HG02678 (cell line): ENCODE measurements around the gene GALR2.
"Not testable (repeated sequence)": the region's sequence is repeated elsewhere in the genome, so short reads cannot be mapped to it uniquely, and the experiment has no call there.

Source experiments
- ATAC-seq: cut with Tn5 transposase; IDR thresholded peaks from one replicate; pipeline ENCODE4 v1.9.1; 2021; ENCODE audit warnings: mild to moderate bottlenecking, moderate library complexity; ENCODE audit not compliant: unreplicated experiment

GALR2 gene

DNA sequence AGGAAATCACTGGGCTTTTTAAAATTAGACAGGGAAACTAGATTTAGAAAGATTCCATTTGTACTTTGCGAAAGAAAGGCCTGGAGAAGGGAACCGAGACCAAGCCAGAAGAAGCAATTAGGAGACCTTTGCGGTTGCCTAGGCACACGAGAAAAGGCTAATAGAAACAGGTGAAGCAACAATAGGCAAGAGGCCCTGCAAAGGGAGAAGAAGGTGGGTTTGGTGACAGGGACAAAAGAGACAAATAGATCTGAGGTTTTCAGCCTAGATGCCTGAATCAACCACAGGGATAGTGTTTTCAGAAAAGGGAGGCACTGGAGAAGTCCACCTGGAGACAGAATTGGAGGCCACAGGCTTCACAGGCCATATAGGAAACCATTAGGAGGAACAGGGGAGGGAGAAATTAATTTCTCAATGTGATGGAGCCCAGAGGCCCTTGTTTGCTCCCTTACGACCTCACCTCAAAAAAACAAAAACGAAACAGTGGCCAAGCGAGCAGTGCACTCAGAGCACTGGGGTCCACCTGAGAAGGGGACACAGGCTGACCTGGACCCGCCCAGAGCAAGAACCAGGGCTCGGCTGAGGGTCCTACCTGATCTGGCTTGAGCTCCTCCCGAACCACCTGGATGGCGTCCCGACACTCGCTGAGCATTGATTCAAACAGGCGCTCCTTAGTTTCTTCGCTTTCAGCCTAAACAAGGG is 24.6 kb upstream of the GALR2 start:
- no peak for ATAC-seq

DNA sequence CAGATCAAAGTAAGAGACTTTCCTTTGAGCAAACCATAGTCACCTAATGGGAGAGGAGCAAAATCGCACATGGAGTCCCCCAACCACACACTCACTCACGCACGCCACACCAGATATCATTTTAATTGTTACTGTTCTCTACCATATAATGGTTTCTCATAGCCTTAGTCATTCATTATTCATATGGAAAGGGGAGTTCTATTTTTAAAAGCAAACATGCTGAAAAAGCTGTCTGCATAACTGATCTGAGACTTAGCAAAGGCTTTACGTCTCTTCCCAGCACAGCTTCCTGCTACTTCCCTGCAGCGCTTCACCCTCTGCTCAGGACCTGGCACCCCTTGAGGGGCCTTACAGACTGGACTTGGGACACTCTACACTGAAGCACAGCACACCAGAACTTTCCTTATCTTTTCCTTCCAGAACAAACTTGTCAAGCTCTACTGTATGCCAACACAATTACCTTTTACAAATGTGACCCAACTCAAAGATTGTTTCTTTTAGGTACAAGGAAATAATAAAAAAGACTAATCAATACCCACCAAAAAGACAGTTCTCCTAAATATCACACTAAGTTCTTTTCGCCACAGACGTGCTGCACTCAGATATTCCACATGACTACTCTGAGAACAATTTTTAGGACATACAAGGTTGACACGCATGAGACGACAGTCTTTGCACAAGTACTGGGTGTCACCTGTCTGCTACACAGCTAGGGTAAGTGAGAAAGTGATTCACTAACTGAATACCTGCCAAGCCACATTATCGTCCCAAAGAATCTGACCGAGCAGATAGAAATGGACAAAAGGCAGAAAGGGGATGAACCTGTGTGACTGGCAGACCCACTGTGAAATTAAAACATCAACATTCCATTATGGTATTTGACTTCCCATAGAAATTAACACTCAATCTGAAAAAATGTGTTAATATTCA is 23.8 kb upstream of the GALR2 start:
- ATAC-seq = no peak

DNA sequence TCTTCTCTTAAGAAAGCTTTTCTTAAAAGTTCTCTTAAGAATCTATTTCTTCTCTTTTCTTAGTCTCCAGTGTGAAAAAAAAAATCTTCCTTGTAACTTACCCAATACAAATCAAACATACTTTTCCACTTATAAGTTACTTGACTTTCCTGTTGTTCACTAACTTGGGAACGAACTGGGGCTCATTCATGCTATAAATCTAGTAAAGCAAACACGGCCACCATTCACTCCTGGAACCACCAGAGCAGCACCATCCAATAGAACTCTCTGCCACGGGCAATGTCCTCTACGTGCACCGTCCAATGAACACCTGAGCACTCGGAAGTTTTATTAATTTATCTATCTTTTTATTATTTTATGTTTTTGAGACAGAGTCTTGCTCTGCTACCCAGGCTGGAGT is 23.0 kb upstream of the GALR2 start:
- no peak for ATAC-seq

DNA sequence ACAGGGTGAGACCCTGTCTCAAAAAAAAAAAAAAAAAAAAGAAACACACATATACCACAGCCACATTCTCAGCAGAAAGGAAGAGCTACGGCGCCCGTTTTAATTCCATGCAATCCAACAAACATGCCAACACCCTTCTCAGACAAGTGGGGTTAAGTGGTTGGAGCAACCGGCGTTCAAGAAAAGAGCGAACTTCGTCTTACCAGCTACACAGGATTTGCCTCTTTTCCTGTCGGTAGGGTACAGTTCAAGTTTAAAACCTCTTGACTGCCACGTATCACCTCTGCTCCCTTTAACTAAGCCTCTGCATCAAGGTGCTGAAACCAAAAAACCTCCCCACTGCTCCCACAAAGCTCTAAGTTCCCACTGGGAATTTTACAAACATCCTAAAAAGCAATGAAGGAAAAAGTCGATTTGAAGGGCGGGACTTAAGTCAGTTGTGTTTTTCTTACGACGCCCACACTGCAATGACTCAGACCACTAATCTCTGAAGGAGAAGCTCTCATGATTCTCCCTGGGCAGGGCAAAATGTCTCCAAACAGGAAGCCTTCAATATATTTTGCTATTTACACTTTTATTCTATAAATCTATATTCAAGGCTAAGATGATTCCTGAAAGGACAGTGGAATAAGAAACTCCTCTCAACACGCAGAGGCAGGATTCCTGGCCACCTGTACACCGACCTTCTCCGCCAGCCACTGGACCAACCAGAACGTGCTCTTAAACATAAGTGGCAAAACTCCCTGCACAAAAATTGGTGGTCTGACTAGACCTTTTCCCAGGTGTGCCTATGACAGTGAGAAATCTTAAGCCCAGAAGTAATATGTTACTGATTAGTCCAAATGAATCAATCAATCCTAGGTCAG is 21.1 kb upstream of the GALR2 start:
- no peak for ATAC-seq

DNA sequence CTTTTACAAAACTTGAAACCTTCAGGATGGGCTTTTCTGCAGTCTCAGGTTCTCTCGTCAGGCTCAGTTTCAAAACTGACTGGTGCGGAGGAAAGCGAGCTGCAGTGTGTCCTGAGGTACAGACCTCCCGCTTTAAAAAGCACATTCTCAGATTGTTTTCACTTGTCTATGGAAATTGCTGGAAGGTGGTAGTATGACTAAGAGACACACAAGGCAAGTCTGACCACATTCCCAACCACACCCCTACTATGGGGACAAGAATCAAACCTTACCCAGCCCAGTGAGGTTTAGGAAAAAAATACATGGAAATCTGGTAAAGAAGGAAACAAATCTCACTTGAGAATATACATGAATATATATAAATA is 20.5 kb upstream of the GALR2 start:
- no peak for ATAC-seq

DNA sequence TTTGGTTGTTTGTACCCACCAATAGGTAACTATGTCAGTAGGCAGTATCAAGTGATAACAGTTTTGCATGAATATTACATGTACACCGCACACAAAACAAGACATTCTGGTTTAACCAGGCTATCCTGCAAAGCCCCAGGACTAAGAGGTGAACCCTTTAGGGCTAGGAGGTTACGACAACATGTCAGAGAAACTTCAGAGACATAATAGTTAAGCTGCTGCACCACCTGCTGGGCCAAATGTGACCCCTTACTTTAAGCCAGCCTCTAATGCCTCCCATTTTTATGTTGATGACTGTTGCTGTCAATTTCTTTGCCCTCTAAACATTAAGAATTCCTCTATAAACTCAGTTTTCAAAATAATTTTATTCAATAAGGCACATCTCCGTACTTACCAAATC is 17.7 kb upstream of the GALR2 start:
- ATAC-seq = no peak

DNA sequence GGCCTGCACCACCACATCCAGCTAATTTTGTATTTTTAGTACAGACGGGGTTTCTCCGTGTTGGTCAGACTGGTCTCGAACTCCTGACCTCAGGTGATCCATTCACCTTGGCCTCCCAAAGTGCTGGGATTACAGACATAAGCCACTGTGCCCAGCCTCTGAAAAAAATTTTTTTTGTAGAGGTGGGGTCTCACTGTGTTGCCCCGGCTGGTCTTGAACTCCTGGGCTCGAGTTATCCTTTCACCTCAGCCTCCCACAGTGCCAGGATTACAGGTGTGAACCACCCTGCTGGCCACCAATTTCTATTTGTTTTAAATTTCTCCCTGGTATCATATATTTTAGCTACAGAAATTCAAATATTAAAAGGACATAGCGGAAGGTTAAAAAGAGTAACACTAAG is 16.3 kb upstream of the GALR2 start:
- ATAC-seq = not testable (repeated sequence)

DNA sequence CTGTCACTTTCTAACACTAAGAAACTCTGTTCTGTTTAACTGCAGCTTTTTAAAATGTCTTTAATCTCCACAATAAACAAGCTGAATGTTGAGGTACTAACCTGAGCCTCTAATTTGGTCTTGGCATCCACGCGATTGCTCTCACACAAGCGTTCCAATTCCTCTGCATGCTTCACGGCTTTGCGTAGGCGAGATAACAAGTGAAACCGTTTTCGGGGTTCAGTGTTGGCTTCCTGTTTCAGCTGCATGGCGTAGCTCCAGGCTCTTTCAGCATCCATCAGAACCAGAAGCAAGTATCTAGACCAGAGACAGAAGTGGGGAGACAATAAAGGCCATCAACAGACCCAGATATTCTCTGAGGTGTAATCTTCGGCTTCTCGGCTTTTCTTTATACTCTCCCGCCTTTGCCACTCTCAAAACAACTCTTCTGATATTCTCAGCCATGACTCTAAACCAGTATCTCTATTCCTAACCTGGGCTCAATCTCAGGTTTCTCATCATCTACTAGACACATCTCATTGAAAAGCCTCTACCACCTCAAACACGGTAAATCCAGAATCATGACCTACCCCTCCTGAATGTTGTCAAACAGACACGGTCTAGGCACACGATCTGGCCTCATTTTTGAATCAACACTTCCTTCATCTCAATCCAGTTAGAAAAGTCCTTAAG is 10.6 kb upstream of the GALR2 start:
- ATAC-seq = no peak

DNA sequence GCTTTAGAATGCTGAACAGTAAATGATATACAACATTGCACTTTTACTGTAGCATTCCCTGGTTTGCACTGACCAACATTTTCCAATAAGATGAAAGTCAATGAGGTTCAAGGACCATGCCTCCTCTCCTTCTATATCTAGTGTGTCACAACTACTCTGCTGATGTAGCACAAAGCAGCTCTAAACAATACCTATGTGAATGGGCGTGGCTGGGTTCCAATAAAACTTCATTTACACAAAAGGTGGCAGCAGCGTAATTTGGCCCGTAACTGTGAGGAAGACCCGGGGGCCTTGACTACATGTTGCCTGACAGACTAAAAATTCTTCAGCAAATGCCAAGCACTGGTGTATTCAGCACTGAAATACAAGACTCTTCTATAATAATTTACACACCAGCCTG is 8.8 kb upstream of the GALR2 start:
- ATAC-seq = no peak

DNA sequence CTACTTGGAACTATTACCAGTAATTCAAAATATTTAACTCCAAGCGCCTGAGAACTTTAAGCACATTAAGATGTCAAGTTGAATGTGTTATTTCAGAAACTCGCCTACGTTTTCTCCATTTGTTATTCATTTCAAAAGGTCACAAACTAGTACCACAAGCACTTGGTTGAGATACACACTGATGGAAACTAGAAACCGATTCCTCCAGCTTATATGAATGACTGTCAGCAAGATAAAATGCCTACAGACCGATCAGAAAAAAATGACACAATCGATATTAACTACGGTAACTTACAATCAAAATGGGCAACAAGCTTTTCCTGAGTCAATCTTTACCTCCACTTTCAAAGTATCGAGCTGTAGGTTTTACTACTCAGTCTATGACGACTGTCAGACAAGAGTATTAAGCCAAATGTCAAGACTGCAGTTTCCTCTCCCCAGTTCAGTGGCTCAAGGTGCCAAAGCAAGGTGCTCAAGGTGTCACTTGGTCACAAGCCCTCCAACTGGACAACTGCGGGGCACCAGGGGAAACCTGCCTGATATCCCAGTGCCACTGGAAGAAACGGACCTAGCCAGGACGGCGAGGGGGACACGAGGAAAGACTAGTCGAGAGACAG is 2.9 kb upstream of the GALR2 start:
- no peak for ATAC-seq

DNA sequence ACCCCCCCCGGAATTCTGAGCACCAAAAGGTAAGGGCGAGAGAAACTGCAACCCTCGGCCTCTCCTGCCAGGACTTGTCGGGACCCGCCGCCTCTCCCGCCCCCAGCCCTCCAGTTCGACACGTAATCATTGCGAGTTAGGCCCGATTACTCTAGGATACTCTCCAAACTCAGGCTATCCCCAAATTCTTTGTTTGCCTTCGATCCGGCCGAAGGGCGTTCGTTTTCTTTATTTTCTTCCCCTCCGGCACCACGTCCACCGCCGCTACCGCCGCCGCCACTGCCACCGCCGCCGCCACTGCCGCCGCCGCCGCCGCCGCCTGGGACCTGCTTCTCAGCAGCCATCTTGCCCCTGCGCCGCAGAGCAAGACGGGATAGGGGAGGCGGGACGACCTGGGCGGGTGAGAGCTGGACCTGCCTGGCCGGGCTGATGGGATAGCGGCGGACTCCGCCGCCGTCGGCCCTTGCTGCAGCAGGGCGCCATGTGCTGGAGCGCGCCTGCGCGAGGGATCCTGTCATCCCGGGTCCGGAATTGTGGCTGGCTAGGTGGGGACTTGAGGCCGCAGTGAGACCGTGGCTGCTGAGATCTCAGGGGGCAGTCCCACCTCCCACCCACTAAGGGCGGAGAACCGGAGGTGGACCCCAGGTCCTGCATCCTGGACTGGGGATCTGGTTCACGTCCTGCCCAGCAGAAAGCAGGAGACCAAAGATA is 2.3 kb upstream of the GALR2 start, which contains the start of gene SRP68:
Gene SRP68, minus strand, starts transcription at position 370 of the 711 bp plus-strand sequence. Its CDS starts 26 bp downstream, at position 344.
- peak; percentile 96 for ATAC-seq

DNA sequence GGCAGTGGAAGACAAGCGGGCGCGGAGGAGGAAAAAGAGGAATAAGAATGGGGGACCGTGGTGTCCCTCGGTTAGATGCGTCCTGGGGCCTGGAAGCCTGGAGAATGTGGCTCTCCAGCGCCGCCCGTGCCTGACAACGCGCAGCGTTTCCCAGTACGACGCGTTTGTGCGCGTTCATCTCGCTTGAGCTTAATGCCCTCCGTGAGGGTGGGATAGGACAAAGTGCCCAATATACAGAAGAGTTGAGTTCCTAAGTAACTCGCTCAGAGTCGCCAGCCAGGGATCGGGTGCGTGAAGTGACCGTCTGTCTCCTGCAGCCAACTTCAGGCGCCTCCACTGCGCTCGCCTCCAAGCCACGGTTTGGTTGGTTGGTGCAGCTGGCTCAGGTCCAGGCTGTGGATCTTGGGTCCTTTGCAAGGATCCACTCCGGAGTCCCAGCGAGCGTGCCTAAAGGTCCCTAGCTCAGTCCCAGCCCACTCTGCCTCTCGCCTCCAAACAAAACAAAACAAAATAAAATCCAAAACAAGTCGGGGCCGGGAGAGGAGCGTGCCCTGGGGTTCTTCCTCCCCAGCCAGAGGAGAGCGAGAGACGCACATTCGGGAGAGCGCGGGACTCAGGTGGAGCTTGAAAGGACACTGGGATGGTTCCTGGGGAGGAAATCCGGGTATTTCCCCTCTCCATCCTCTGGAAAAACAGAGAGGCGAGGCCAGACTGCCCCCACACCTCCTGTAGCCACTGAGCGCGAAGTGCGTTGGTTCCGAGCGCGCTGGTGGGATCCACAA is 974 bp downstream of the GALR2 start:
- no peak for ATAC-seq

DNA sequence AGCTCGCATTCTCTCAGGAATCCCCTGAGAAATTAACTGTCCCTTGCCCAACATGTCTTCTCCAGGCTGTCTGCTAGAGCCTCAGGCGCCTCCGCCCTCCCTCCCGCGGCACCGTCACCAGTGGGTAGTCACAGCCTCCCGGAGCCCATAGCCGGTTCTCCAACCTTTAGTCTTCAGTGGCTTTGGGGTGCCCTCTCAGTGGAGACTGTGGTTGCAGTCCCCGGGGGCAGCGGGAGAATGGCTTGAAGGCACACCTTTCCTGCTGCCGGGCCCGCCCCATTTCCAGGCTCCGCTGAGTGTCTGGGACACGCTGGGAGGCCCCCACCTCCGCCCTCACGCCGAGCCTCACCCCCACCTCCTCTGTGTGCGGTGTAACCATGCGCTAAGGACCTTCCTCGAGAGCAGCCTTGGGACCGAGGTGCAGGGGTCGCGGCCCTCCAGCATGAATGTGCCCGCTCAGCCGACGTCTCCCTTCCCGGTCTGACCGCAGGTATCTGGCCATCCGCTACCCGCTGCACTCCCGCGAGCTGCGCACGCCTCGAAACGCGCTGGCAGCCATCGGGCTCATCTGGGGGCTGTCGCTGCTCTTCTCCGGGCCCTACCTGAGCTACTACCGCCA is 1.7 kb downstream of the GALR2 start:
- no peak for ATAC-seq

DNA sequence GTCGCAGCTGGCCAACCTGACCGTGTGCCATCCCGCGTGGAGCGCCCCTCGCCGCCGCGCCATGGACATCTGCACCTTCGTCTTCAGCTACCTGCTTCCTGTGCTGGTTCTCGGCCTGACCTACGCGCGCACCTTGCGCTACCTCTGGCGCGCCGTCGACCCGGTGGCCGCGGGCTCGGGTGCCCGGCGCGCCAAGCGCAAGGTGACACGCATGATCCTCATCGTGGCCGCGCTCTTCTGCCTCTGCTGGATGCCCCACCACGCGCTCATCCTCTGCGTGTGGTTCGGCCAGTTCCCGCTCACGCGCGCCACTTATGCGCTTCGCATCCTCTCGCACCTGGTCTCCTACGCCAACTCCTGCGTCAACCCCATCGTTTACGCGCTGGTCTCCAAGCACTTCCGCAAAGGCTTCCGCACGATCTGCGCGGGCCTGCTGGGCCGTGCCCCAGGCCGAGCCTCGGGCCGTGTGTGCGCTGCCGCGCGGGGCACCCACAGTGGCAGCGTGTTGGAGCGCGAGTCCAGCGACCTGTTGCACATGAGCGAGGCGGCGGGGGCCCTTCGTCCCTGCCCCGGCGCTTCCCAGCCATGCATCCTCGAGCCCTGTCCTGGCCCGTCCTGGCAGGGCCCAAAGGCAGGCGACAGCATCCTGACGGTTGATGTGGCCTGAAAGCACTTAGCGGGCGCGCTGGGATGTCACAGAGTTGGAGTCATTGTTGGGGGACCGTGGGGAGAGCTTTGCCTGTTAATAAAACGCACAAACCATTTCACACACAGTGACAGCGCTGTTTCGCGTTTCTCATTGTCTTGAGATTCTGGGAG is 2.4 kb downstream of the GALR2 start:
- no peak for ATAC-seq

DNA sequence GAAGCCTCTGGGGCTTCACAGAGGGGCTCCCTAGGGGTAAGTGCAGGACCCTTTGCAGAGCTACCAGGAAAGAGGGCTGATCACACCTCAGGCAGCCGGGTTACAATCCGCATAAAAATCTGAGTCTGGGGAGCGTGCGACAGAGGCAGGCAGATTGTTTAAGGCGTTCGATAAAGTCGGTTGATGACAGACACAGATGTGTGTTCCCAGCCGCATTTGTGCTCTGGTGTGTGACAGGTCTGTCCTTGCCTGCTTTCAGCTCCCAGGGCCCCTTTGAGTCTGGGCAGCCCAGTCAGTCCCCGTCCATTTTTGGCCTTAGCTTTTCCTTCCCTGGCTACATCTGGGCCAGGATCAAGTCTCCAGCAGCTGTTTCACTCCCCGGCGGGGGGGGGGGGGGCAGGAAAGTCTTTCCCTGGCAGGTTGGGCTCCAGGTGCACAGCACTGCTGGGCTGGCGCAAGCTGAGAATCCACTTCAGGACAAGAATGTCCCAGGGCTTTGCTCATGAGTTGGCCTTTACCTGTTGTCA is 3.1 kb downstream of the GALR2 start:
- no peak for ATAC-seq

DNA sequence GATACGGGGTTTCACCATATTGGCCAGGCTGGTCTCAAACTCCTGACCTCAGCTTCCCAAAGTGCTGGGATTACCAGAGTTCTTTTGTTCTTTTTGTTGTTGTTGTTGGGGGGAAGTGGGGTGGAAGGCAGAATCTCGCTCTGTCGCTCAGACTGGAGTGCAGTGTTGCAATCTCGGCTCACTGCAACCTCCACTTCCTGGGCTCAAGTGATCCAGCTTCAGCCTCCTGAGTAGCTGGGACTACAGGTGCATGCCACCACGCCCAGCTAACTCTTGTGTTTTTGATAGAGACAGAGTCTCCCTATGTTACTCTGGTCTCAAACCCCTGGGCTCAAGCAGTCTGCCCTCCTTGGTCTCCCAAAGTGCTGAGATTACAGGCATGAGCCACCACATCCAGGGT is 3.8 kb downstream of the GALR2 start:
- ATAC-seq = not testable (repeated sequence)

DNA sequence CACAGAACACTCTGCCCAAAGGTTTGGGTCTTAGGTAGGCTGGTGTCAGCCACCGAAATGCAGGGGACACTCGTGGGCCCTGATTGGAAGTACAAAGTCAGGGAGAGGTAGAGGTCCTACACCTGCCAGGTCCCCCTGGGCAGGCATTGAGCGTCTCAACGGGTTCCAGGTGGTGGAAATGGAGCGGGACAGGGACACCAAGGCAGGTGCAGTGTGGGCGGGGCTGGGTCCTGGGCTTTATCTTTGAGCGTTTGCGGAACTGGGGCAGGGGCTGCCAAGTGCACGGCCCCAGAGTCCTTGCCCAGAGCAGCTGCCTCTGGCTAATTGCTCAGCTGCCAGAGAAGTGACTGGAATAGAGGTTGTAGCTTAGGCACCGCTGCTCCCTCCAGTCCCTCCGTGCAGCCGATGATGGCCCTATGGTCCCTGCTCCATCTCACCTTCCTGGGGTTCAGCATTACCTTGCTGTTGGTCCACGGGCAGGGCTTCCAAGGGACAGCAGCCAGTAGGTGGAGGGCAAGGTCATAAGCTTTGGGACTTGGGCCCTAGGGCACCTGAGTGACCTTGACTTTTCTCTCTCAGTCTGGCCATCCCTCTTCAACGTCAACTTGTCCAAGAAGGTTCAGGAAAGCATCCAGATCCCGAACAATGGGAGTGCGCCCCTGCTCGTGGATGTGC is 4.4 kb downstream of the GALR2 start, which contains the start of gene ZACN:
Gene ZACN, plus strand, starts transcription at position 323 of the 675 bp plus-strand sequence. Its CDS starts 83 bp downstream, at position 406.
- ATAC-seq = no peak
